ENCODE measurements around the gene LEP. TPM values are rescaled to one million over a fixed set of nuclear protein-coding genes. Genes with fewer than 3 reads are reported as not detected.

LEP gene
- total and polyA plus RNA-seq, 9 of the 15 experiments (the other 6 are each of a cell fraction or from before 2014, with no cell fraction given) = not detected

- TF ChIP-seq GTF2A2 (tag; IDR thresholded peaks at IDR 0.05) (no peak), EWSR1 (IDR thresholded peaks at IDR 0.05; ENCODE audit: borderline replicate concordance, low read depth, partially characterized antibody) (no peak), ZNF134 (CRISPR knock-in tag; conservative IDR thresholded peaks at IDR 0.05) (no peak), ZNF165 (CRISPR knock-in tag; IDR thresholded peaks at IDR 0.05; ENCODE audit: borderline replicate concordance) (no peak)
These were observed 43.5 kb upstream of the LEP start (continued) for GRCh38 chr7:128197589-128197988.

- intact Hi-C loops (cut with micrococcal nuclease) = no loop called here
- WGBS (ENCODE audit: insufficient coverage, low coverage, missing lambda C conversion rate) = 2% methylated on average over 4 of the region's 4 CpGs
- H3K4me2 ChIP-seq (ENCODE audit: insufficient read depth, low read length) = no peak overlapping the region
- ChIA-PET CTCF (ENCODE audit: low intra/inter-chr PET ratio) (no interaction called here), POLR2A (interaction anchor here (0.7 kb wide), 1 partner anchor 8 kb away, joined by 4 read pairs; no protein-coding TSS in a partner anchor)
- no peaks in the 10 kb centered on the region for H3K9me1 ChIP-seq (ENCODE audit: control insufficient read depth, insufficient read depth, low read length)
- no peaks in the 10 kb centered on the region for H3K79me2 ChIP-seq (ENCODE audit: control insufficient read depth, insufficient read depth, low read length)
- no peak for ATAC-seq
- no peak overlapping the region for H3K27ac ChIP-seq (ENCODE audit: extremely low read depth, low read depth, low read length)
- H2AFZ ChIP-seq (ENCODE audit: low read depth, low read length) = no peak overlapping the region
- peaks cover 10% of the 10 kb centered on the region for H3K9me3 ChIP-seq (replicated peaks; ENCODE audit: control insufficient read depth, insufficient read depth, low read depth, low read length)
- no peak for FAIRE-seq
- in situ Hi-C loops (cut with MboI) = no loop called here
- no peaks in the 10 kb centered on the region for H4K20me1 ChIP-seq (replicated peaks; ENCODE audit: control insufficient read depth, insufficient read depth, low read length)
- H3K4me3 ChIP-seq = no peak overlapping the region
- H3K9ac ChIP-seq (ENCODE audit: insufficient read depth in 1 of 2, low read depth in 2 of 2, low read length in 2 of 2) = no peak overlapping the region
- no TSS peak for BruUV-seq (replicated peaks)
- peaks cover 0 to 20% of the 10 kb centered on the region in 2 experiments; a peak in 3 of 5 replicates for H3K4me1 ChIP-seq (replicated peaks in 1 of 2; ENCODE audit: control insufficient read depth in 2 of 2, insufficient read depth in 2 of 2, low read length in 2 of 2)
- H3K36me3 ChIP-seq (ENCODE audit: control insufficient read depth, insufficient read depth, low read length) = no peaks in the 10 kb centered on the region
- no peak for DNase-seq (ENCODE audit: extremely low read depth in 1 of 4, low spot score in 3 of 4)
- H3K27me3 ChIP-seq (ENCODE audit: control insufficient read depth in 2 of 2, insufficient read depth in 2 of 2, low read length in 2 of 2) = peaks cover 8 to 34% of the 10 kb centered on the region in 2 experiments; a peak in 4 of 5 replicates
- TF ChIP-seq, protein P1, sequence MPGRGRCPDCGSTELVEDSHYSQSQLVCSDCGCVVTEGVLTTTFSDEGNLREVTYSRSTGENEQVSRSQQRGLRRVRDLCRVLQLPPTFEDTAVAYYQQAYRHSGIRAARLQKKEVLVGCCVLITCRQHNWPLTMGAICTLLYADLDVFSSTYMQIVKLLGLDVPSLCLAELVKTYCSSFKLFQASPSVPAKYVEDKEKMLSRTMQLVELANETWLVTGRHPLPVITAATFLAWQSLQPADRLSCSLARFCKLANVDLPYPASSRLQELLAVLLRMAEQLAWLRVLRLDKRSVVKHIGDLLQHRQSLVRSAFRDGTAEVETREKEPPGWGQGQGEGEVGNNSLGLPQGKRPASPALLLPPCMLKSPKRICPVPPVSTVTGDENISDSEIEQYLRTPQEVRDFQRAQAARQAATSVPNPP (IDR thresholded peaks at IDR 0.05; ENCODE audit: borderline replicate concordance, insufficient read depth, insufficient read length) = no peak
- TF ChIP-seq, protein P2, sequence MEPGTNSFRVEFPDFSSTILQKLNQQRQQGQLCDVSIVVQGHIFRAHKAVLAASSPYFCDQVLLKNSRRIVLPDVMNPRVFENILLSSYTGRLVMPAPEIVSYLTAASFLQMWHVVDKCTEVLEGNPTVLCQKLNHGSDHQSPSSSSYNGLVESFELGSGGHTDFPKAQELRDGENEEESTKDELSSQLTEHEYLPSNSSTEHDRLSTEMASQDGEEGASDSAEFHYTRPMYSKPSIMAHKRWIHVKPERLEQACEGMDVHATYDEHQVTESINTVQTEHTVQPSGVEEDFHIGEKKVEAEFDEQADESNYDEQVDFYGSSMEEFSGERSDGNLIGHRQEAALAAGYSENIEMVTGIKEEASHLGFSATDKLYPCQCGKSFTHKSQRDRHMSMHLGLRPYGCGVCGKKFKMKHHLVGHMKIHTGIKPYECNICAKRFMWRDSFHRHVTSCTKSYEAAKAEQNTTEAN (CRISPR knock-in tag; IDR thresholded peaks at IDR 0.05) = no peak
- TF ChIP-seq SP2 (IDR thresholded peaks at IDR 0.05; ENCODE audit: extremely low read depth, low read depth, low read length, poor library complexity, severe bottlenecking) (no peak), MXI1 (IDR thresholded peaks at IDR 0.05; ENCODE audit: low read depth, low read length) (no peak), EP400 (IDR thresholded peaks at IDR 0.05) (no peak), ZNF785 (CRISPR knock-in tag; IDR thresholded peaks at IDR 0.05) (no peak)
- TF ChIP-seq, protein P3, sequence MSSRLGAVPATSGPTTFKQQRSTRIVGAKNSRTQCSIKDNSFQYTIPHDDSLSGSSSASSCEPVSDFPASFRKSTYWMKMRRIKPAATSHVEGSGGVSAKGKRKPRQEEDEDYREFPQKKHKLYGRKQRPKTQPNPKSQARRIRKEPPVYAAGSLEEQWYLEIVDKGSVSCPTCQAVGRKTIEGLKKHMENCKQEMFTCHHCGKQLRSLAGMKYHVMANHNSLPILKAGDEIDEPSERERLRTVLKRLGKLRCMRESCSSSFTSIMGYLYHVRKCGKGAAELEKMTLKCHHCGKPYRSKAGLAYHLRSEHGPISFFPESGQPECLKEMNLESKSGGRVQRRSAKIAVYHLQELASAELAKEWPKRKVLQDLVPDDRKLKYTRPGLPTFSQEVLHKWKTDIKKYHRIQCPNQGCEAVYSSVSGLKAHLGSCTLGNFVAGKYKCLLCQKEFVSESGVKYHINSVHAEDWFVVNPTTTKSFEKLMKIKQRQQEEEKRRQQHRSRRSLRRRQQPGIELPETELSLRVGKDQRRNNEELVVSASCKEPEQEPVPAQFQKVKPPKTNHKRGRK (tag; IDR thresholded peaks at IDR 0.05) = no peak
- TF ChIP-seq, protein P4, sequence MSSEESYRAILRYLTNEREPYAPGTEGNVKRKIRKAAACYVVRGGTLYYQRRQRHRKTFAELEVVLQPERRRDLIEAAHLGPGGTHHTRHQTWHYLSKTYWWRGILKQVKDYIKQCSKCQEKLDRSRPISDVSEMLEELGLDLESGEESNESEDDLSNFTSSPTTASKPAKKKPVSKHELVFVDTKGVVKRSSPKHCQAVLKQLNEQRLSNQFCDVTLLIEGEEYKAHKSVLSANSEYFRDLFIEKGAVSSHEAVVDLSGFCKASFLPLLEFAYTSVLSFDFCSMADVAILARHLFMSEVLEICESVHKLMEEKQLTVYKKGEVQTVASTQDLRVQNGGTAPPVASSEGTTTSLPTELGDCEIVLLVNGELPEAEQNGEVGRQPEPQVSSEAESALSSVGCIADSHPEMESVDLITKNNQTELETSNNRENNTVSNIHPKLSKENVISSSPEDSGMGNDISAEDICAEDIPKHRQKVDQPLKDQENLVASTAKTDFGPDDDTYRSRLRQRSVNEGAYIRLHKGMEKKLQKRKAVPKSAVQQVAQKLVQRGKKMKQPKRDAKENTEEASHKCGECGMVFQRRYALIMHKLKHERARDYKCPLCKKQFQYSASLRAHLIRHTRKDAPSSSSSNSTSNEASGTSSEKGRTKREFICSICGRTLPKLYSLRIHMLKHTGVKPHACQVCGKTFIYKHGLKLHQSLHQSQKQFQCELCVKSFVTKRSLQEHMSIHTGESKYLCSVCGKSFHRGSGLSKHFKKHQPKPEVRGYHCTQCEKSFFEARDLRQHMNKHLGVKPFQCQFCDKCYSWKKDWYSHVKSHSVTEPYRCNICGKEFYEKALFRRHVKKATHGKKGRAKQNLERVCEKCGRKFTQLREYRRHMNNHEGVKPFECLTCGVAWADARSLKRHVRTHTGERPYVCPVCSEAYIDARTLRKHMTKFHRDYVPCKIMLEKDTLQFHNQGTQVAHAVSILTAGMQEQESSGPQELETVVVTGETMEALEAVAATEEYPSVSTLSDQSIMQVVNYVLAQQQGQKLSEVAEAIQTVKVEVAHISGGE (CRISPR knock-in tag; IDR thresholded peaks at IDR 0.05) = no peak
These were observed 43.0 kb upstream of the LEP start for GRCh38 chr7:128197989-128198580.
